NCI-H1417 (cell line): ENCODE data around the gene DHX35.

Experiments
- DNase-seq, 3 experiments: peaks; one replicate each; lab custom pipeline; 2025; lab: John Stamatoyannopoulos, UW

DHX35 gene

GRCh38 chr20:39021748-39022147 lies 59.6 kb downstream of the DHX35 start:
- no peak for DNase-seq

DNA sequence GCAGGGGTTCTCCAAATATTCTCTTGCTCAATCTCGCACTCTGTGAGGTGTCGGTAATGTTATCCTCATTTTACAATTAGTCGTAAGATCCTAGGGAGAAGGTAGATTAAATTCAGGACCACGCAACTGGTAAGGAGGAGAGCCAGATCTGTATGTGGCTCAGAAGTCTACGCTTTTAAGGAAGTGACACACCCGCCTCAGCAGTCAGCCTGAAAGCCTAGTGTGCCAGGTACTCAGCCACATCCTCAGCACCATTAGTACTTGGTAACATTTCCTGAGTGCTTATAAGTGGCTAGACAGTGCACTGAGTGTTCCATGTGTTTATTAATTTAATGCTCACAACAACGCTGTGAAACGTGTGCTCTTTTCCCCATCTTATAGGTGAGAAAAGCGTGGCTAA lies 63.7 kb downstream of the DHX35 start:
- no peak for DNase-seq

DNA sequence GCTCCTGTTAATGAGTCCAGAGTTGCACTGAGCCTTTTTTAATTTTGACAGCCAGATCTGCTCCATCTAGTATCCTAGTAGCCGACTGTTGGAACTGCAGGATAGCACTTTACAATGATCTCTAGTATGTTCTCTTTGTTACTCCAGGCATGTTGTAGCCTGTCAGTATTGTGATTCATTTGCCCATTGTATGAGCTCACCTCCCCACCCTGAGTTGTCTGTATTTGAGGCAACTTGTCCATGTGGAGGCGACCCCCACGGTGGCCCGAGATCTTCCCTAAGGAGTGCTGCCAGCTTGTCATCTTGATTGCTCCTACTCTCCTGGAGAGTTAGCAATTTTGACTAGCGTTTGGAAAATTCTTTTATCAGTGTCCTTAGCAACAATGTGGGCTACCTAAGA lies 67.2 kb downstream of the DHX35 start:
- no peak for DNase-seq

DNA sequence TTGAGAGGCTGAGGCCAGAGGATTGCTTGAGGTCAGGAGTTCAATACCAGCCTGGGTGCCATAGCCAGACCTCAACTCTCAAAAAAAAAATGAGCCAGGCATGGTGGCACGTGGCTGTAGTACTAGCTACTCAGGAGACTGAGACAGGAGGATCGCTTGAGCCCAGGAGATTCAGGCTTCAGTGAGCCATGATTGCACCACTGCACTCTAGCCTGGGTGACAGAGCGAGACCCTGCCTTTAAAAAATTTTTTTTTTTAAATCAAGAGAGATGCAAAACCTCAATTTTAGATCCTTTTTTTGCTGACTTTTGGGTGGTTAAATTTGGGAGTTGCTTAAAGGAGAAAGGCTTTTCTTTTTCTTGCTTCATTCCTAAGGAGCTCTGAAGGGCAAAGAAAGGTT lies 70.9 kb downstream of the DHX35 start:
- DNase-seq, result no peak

- no peak for DNase-seq
These were observed 73.9 kb downstream of the DHX35 start for GRCh38 chr20:39036011-39036410.

DNA sequence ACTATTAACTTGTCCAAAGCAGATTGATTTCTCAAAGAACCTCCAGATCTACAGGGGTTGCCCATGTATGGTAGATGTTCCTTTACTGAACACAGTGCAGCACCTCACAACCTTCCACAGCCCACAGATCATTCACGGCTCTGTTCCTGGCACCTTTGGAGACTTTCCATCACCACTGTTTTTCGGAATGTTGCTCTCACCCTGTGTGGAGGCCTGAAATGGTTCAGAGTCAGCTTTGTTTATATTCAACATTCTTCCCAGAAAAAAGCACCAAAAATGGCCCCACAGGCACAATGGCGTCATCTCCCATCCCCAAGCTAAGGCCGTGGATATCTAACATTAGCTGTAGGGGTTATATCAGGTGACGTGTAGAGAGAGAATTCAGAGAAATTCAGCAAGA lies 74.7 kb downstream of the DHX35 start:
- DNase-seq, result no peak

- DNase-seq, result no peak
These were observed 75.9 kb downstream of the DHX35 start for GRCh38 chr20:39038047-39038446.

DNA sequence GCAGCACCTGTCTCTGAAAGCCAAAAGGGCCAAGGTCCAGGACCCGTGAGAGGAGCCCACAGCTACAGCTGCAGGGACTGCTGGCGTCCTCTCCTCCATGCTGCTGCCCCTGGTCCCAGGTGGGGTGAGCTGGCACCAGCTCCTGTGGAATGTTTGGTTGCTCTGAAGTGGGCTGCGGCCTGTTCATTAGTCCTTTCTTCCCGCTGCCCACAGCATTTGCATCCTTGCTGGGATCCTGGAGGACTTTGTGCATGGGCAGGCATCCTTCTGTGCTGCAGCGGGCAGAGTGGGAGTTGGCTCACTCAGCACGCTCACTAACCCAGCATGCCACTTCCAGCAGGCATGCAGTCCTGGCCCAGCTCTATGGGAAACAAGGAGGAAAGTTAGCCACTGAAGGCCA lies 76.4 kb downstream of the DHX35 start:
- DNase-seq, result no peak

DNA sequence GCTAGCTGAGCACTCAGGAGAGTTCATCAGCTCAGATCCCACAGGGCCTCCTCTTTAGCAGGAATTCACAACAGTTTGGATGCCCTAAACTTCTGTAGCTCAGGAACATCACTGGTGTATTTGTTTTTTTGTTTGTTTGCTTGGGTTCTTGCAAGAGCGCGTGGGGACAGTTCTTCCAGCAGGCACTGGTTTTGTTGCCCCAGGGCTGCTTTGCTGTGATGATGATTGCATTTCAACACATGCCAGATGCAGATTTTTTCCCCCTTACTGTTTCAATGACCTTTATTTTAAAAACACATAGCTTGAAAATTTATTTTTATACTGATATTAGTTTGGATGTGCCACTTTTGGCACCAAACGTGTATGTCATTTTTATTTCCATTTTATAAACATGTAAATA lies 77.1 kb downstream of the DHX35 start:
- DNase-seq, result no peak

- DNase-seq, result no peak
These were observed 78.0 kb downstream of the DHX35 start for GRCh38 chr20:39040116-39040515.

DNA sequence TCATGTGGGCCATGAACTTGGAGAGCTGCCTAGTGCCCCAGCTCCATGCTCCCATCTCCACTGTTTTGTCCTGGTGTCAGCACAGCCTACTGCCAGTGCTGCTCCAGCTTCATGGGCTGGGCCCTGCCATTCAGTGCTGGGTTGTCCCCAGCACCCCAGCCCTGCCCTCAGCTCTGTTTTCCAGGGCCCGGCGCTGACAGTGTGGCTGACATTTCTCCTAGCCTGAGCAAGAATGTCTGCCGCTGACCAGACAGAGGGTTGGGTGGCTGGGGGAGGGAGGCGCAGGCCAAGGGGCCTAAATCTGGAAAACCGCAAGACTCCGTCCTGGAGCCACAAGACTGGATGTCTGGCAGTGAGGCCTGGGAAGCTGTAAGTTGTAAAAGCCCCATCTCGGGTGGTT lies 78.9 kb downstream of the DHX35 start:
- no peak for DNase-seq

- DNase-seq, result no peak
These were observed 80.4 kb downstream of the DHX35 start for GRCh38 chr20:39042279-39043150.

DNA sequence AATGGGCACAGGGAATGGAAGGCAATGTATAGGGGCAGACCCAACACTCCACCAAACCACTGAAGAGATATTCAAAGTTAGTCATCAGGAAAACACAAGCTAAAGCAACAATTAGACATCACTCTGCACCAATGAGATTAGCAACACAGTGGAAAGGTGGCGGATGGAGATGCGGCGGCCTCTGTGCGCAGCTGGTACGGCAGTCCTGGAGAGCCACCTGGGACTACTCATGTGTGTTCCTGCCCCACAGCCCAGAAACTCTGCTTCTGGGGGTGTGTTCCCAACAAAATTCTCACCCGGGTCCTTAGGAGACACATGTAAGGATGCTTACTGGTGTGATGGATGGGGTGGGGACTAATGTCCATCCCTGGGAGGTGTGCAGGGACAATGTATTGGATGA lies 82.4 kb downstream of the DHX35 start:
- DNase-seq, result no peak

DNA sequence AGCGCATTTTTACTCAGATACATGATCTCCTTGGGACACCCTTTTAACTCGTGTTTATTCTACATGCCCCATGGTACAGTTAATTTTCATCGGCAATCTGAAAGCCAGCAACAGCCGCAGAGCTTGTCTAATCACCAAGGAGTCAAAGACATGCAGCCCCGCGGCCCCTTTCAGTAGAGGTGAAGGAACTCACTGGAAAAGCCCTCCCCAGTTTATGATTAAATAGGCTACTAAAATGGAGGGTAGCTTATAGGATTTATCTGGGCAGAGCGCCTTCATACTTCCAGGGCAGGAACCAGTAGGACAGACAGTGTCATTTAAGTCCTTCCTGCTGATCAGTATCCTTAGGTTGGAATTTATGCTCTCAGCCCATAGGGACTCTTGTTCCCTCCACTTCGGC lies 83.5 kb downstream of the DHX35 start:
- no peak for DNase-seq

GRCh38 chr20:39047417-39047985 lies 85.4 kb downstream of the DHX35 start:
- DNase-seq, result no peak

GRCh38 chr20:39048000-39048696 lies 86.0 kb downstream of the DHX35 start:
- peak; percentile 64 to 85 (median 72) for DNase-seq

GRCh38 chr20:39049148-39049547 lies 87.0 kb downstream of the DHX35 start:
- peak in 1 of 3 experiments; percentile 35 for DNase-seq

DNA sequence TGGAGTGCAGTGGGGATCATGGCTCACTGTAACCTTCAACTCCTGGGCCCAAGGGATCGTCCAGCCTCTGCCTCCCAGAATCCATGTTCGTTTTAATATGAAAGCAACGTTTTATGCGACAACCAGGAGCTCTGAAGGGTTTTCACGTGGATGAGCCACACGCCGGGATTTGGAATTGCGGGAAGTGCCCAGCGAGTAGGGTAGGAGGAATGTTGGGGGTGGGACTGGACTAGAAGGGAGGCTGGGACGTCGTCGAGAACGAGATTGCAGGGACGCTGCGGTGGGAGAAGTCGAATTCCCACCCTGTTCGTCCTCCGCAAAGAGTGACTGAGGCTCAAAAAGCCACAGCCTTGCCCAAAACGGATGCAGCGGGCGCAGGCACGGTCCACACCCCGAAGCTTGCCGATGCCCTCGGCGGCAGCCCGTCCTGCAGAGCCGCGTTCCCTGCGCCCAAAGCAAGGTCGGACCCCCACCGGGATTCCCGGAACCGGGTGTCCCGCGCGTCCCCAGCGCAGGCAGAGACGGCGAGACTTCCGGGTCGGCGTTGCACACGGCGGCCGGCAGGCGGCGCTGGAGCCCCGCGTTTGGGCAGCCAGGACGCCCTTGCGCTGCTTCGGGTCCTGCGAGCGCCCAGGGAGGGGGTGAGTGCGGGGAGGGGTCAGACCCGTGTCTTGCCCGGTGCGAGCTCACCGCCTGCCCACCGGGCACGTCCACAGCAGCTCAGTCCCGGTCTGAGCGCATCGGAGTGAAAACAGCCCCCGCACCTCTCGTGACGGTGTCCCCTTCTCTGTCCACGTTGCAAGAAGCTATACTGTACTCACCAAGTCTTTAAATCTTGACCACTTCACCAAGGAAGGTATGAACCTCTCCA lies 87.8 kb downstream of the DHX35 start:
- peak; percentile 83 to 89 (median 86) for DNase-seq

DNA sequence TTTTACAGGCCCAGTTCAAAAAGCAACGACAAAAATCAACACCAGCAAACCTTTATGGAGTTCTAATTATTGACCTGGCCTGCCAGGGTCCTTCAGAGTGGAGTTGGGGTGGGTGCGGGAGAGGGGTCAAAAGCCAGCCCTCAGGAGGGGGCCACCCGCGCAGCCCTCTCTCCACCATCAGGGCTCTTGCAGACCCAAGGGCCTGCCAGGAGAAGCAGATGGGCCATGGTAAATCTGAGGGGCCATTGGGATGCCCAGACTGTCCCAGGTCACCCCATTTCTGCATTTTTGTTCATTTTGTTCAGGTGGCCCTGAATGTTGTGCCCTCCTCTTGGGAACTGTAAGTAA lies 88.4 kb downstream of the DHX35 start:
- no peak for DNase-seq

DNA sequence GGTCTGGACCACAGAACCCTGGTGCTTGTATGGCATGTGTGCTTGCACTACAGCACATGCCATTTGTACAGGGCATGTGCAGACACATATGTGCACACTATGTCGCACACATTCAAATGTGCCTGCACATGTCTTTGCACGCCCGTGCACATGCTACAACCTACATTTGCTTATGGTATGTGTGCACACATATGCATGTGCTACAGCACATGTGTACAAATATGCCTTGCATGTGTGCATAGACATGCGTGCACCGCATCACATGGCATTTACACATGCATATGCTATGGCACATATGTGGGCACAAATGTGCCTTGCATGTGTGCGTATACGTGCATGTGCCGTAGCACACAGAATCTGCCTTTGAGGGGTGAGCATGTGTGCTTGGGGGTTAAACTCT lies 90.5 kb downstream of the DHX35 start:
- DNase-seq, result no peak

DNA sequence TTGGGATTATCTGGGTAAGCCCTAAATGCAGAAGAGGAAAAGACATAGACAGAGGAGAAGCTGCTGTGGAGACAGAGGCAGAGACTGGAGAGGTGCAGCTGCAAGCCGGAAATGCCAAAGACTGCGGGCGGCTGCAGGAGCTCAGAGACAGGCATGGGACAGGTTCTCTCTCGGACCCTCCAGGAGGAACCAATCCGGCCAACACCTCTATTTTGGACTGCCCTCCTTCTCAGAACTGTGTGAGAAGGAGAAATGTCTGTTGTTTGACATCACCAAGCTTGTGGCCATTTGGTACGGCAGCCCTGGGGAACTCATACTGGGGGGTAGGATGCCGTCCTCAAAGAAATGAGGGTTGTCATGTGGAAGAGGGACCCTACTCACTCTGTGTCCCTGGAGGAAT lies 95.0 kb downstream of the DHX35 start:
- no peak for DNase-seq

DNA sequence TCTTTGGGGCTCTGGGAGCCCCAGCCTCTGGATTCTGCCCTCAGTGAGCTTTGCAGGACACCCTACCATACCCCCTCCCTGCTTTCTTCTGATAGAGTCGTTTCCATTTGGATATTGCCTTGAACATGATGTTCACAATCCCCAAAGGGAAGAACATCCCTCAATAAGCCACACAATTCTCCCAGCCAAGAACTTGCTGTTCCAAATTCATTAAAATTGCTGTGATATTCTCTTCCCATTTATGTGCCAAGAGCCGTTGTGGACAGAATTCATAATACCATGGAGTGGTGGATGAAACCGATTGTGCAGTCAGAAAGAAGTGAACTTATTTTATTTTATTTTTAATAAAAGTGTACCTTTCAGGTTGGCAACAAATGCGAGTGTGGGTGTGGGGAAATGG lies 95.8 kb downstream of the DHX35 start:
- no peak for DNase-seq
